GM18873 (cell line): ENCODE results near the gene KIF21A.
"Not testable (repeated sequence)": the region's sequence is repeated elsewhere in the genome, so short reads cannot be mapped to it uniquely, and the experiment has no call there.

Source experiments
- ATAC-seq: cut with Tn5 transposase; IDR thresholded peaks from one replicate; pipeline ENCODE4 v1.9.1; 2021; ENCODE audit warnings: mild to moderate bottlenecking, moderate library complexity, moderate number of reproducible peaks; ENCODE audit not compliant: unreplicated experiment, low FRiP score

The KIF21A gene

GRCh38 chr12:39443081-39443928, at the start of gene KIF21A:
Gene KIF21A, minus strand, starts transcription at chr12:39443120. Its CDS starts 150 bp downstream, at chr12:39442970.
- ATAC-seq, result peak; percentile 87

GRCh38 chr12:39490500-39491282, 47.8 kb upstream of the KIF21A start:
- ATAC-seq, result no peak

GRCh38 chr12:39483597-39483996, 40.7 kb upstream of the KIF21A start:
- no peak for ATAC-seq

GRCh38 chr12:39483042-39483441, 40.1 kb upstream of the KIF21A start:
- ATAC-seq, result no peak

GRCh38 chr12:39476894-39477293, 34.0 kb upstream of the KIF21A start:
- no peak for ATAC-seq

GRCh38 chr12:39476121-39476520, 33.2 kb upstream of the KIF21A start:
- no peak for ATAC-seq

GRCh38 chr12:39475136-39475535, 32.2 kb upstream of the KIF21A start:
- not testable (repeated sequence) for ATAC-seq

- peak; percentile 68 for ATAC-seq
These were observed 24.5 kb upstream of the KIF21A start for GRCh38 chr12:39467432-39467870.

- ATAC-seq, result no peak
These were observed 22.2 kb upstream of the KIF21A start for GRCh38 chr12:39464976-39465695.

GRCh38 chr12:39461059-39461458, 18.1 kb upstream of the KIF21A start:
- no peak for ATAC-seq

- no peak for ATAC-seq
These were observed 16.1 kb upstream of the KIF21A start for GRCh38 chr12:39459027-39459434.

- ATAC-seq, result no peak
These were observed 9.1 kb upstream of the KIF21A start for GRCh38 chr12:39451977-39452376.

- ATAC-seq, result no peak
These were observed 5.1 kb upstream of the KIF21A start for GRCh38 chr12:39448038-39448437.

- no peak for ATAC-seq
These were observed 949 bp upstream of the KIF21A start for GRCh38 chr12:39443929-39444209.

- ATAC-seq, result peak; percentile 23
These were observed 164 bp downstream of the KIF21A start for GRCh38 chr12:39442831-39443080.

- ATAC-seq, result peak; percentile 10
These were observed 723 bp downstream of the KIF21A start for GRCh38 chr12:39441963-39442830.

- no peak for ATAC-seq
These were observed 1.5 kb downstream of the KIF21A start for GRCh38 chr12:39441189-39441962.

GRCh38 chr12:39440781-39441180, 2.1 kb downstream of the KIF21A start:
- ATAC-seq, result no peak

GRCh38 chr12:39440101-39440500, 2.8 kb downstream of the KIF21A start:
- no peak for ATAC-seq

- no peak for ATAC-seq
These were observed 7.4 kb downstream of the KIF21A start for GRCh38 chr12:39435531-39435930.
